AG10803 (cell line): ENCODE measurements around the gene OCRL.

Experiments used
- DNase-seq: peaks from one replicate; pipeline ENCODE4 v3.0.0; 2010; ENCODE audit warnings: low read depth
- H3K4me3 ChIP-seq: 2 replicates; pipeline ENCODE4 v1.5.1; 2011; ENCODE audit warnings: mild to moderate bottlenecking, low read length, control low read depth
- TF ChIP-seq, protein P1 (sequence below): conservative IDR thresholded peaks from 2 replicates; pipeline ENCODE4 v1.5.1; 2011; ENCODE audit warnings: mild to moderate bottlenecking, low read length, control low read depth, inconsistent platforms

Gene OCRL

DNA sequence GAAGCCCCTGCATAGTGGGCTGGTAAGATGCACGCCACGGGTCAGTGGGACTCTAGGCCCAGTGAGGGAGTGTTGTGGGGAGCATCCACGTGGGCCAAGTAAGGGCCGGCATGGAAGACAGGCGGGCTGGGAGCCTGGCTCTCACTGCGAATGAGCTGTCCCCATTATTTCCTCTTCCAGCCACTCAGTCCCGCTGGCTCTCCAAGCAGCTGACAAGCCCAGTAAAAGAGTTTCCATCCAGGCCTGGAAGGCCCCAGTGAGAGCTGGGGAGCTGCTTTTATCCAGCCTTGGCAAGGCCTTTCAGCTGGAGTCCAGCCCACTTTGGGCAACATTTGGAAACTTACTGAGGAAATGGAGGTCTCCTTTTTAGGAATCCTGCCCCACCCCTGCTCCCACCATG lies 89.8 kb downstream of the OCRL start:
- DNase-seq: no peak
- H3K4me3 ChIP-seq: no peak overlapping the region
- TF ChIP-seq, protein P1, sequence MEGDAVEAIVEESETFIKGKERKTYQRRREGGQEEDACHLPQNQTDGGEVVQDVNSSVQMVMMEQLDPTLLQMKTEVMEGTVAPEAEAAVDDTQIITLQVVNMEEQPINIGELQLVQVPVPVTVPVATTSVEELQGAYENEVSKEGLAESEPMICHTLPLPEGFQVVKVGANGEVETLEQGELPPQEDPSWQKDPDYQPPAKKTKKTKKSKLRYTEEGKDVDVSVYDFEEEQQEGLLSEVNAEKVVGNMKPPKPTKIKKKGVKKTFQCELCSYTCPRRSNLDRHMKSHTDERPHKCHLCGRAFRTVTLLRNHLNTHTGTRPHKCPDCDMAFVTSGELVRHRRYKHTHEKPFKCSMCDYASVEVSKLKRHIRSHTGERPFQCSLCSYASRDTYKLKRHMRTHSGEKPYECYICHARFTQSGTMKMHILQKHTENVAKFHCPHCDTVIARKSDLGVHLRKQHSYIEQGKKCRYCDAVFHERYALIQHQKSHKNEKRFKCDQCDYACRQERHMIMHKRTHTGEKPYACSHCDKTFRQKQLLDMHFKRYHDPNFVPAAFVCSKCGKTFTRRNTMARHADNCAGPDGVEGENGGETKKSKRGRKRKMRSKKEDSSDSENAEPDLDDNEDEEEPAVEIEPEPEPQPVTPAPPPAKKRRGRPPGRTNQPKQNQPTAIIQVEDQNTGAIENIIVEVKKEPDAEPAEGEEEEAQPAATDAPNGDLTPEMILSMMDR: no peak

DNA sequence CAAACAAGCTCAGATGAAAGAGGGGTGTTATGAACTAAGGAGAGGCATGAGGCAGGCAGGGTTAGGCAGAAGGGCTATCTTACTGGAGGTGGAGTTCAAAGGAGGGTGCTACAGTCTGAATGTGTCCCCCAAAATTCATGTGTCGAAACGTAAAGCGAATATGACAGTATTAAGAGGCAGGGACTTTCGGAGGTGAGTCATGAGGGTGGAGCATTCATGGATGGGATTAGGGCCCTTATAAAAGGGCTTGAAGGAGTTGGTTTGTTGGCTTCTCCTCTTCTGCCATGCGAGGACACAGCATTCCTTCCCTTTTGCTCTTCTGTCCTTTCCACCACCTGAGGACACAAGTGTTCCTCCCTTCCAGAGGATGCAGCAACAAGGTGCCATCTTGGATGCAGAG lies 91.8 kb downstream of the OCRL start:
- no peak overlapping the region for H3K4me3 ChIP-seq
- TF ChIP-seq, protein P1: no peak

DNA sequence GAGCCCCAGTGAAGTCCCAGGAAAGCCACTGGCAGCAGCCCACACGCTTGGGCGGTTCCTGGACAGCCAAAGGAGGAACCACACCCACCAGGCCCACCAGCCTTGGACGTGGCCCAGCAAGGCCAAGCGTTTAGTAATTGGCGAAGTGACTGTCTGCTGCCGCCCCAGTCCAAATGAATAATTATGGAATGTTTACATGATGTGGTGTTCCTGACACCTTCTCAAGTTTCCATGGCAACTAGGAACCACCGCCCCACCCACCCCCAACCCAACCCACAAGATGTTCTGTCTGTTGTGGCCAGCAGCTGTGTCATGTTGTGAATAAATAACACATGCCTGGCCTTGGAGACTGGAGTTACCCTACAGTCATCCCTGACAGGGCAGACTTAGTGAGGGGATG lies 92.4 kb downstream of the OCRL start:
- H3K4me3 ChIP-seq: no peak overlapping the region
- TF ChIP-seq, protein P1: no peak
- DNase-seq: peak; percentile 36

More for the DNA sequence above, 91.8 kb downstream of the OCRL start:
- no peak for DNase-seq

DNA sequence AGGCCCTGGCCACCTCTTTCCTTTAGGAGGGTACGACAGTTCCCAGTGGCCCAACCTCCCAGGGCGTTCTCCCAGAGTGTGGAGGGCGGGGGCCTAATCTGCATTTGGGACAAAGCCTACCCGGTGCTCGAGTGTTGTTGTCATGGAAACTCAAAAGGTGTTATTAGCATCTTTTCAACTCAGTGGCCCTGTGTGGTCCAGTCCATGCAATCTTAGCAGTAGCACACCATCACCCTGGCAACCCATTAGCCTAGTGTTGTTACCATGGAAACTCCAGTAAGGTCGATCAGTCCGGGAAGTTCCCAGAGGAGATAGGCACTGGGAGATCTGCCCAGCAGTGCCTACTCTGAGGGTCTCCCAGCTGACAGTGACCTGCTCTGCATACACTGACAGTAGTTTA lies 94.5 kb downstream of the OCRL start:
- no peak for DNase-seq
- TF ChIP-seq, protein P1: no peak
- H3K4me3 ChIP-seq: no peak overlapping the region

DNA sequence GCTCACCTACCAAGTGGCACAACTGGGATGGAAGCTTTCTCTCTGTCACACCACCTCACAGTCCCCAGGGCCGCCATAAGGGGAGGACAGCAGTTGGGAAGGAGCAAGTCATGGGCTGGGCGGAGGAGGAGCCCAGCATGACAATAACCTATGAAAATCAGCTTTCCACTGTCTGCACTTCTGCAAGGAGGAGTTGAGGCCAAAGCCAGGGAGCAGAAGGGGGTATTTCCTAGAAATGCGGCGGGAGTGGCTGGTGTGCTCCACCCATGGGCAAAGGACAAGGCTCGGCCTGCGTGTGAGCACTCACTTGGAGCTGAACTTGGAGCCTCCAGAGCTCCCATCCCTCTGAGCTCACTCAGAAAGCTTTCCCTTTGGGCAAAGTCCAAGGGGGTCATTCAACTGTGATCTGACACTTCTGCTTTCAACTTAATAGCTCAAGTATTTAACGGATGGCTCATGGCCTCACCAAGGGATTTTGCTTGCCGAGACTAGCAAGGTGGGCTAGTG lies 96.2 kb downstream of the OCRL start:
- no peak for DNase-seq
- H3K4me3 ChIP-seq: no peak overlapping the region
- TF ChIP-seq, protein P1: no peak

DNA sequence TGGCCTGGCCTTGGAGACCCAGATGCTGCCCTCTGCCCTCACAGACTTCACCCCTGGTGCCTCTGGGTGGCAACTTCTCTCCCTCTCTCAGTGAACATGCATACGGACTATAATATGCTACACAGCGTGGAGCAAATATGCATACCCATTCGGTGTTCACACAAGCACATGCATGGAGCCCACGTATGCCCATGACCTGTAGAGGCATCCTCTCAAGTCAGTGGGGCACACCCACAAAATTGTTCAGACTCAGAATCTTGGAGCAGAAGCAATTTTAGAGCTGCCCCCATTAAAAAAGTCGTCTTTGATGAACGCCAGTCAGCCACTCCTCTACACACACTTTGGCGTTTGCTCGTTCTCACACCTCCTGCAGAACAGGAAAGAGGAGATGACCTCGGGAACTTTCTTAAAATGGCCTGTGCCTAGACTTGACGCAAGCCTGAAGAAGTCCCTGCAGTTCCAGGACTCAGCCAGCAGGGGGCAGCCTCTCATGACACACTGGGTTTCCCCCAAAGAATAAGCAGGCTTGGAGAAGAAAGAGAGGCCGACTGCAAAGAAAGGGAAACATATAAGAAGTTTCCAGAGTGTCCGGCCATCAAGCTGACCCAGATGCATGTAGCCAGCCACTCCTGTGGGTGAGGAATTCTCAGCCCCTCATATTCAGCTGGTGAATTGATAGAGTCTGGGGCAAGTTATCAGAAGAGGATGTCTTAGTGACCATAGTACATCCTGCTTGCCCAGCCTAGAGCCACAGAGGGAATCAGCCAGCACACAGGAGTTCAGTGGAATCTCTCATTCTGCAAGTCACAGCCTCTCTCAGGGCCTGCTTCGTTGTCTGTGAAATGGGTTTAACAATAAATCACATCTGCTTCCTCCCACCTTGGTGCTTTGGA lies 97.4 kb downstream of the OCRL start:
- DNase-seq: peak; percentile 52
- H3K4me3 ChIP-seq: no peak overlapping the region

DNA sequence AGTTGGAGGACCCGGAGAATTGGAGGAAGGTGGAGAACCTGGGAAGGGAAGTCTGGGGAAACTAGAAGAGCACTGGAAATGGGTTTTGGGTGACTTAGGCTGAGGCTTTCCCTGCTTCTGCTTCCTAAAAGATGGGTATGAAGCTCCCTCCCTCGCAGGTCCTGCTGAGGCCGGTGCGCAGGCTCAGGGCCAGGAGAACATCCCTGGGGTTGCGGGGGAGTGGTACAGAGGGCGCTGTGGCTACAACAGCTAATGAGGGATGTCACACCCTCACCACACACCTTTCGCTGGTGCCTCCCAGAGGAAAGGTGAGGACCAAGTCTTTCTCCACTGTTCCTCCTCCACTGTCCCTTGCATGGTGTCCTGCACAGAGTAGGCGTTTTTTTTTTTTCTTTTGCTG lies 98.9 kb downstream of the OCRL start:
- DNase-seq: no peak
- TF ChIP-seq, protein P1: no peak
- no peak overlapping the region for H3K4me3 ChIP-seq

More for the DNA sequence above, 97.4 kb downstream of the OCRL start:
- TF ChIP-seq, protein P1: peak; percentile 86
